Endothelial cell of umbilical vein (primary cell): ENCODE measurements around the gene SH3BP2. TPM values are rescaled to one million over a fixed set of nuclear protein-coding genes. Genes with fewer than 3 reads are reported as not detected.

Experiments used
- BruUV-seq: library from RNA; stranded (reverse); fragments of 400-500 nt; replicated peaks from 2 replicates; lab custom pipeline; 2021; lab: Mats Ljungman, UMichigan
- CTCF ChIA-PET: fragments of 300-600, 350-600 bp; sonication (Branson Sonifier 250); formaldehyde crosslinking; loops from one replicate; lab custom pipeline; 2021; ENCODE audit warnings: antibody characterized with exemption, inconsistent platforms; lab: Charles Lee
- POLR2A ChIA-PET: fragments of 300-600, 350-600 bp; sonication (Branson Sonifier 250); formaldehyde crosslinking; loops from one replicate; lab custom pipeline; 2021; ENCODE audit warnings: antibody characterized with exemption, inconsistent platforms; lab: Charles Lee
- DNase-seq: peaks from one replicate; pipeline ENCODE4 v3.0.0-alpha.2; 2011; ENCODE audit warnings: low read depth, low spot score
- FAIRE-seq: peaks from 2 replicates; lab custom pipeline; 2011; peaks lifted over from hg19 to GRCh38; lab: Jason Lieb, UNC
- H2AFZ ChIP-seq: 2 replicates; pipeline ENCODE4 v1.6.0; 2012; ENCODE audit warnings: low read depth, low read length, control low read depth, inconsistent platforms
- H3K27ac ChIP-seq: 2 replicates; pipeline ENCODE4 v1.5.1; 2011; ENCODE audit warnings: low read depth, mild to moderate bottlenecking, control low read depth, low read length, moderate library complexity; ENCODE audit not compliant: insufficient read depth
- H3K27me3 ChIP-seq, 2 experiments: 2 replicates each; pipeline versions ENCODE4 v1.6.0 to v1.6.1; 2011; ENCODE audit warnings: low read length in 2 of 2, mixed read lengths in 1 of 2; ENCODE audit not compliant: control insufficient read depth in 2 of 2, insufficient read depth in 2 of 2
- H3K36me3 ChIP-seq, 2 experiments: 2 replicates in 1 of 2; 3 replicates in 1 of 2; pipeline ENCODE4 v1.5.1; 2011; ENCODE audit warnings: low read length in 2 of 2, mild to moderate bottlenecking in 1 of 2, moderate library complexity in 1 of 2; ENCODE audit not compliant: control insufficient read depth in 2 of 2, insufficient read depth in 2 of 2; ENCODE audit errors: extremely low read depth in 1 of 2
- H3K4me1 ChIP-seq: 3 replicates; pipeline ENCODE4 v1.5.1; 2011; ENCODE audit warnings: mild to moderate bottlenecking, low read length; ENCODE audit not compliant: control insufficient read depth, insufficient read depth; ENCODE audit errors: extremely low read depth
- H3K4me2 ChIP-seq: 2 replicates; pipeline ENCODE4 v1.6.1; 2011; ENCODE audit warnings: low read length, control low read depth, mixed read lengths; ENCODE audit not compliant: insufficient read depth
- H3K4me3 ChIP-seq, 3 experiments: fragments of 200-600 bp in 1 of 3; sonication (generic), shearing (Covaris generic) in 1 of 3; replicated peaks in 1 of 3; 2 replicates each; pipeline ENCODE4 v1.5.1; 2011 to 2016; ENCODE audit warnings: control low read depth in 3 of 3, low read length in 3 of 3, mild to moderate bottlenecking in 2 of 3, inconsistent platforms in 1 of 3, low read depth in 1 of 3, moderate library complexity in 1 of 3; ENCODE audit not compliant: insufficient read depth in 1 of 3
- H3K79me2 ChIP-seq: 2 replicates; pipeline ENCODE4 v1.6.0; 2012; ENCODE audit warnings: low read length, inconsistent platforms; ENCODE audit not compliant: control insufficient read depth, insufficient read depth
- H3K9ac ChIP-seq: replicated peaks from 2 replicates; pipeline ENCODE3; 2011; ENCODE audit warnings: low read length, control low read depth; ENCODE audit not compliant: insufficient read depth; ENCODE audit errors: extremely low read depth
- H3K9me1 ChIP-seq: replicated peaks from 3 replicates; pipeline ENCODE4 v1.6.0; 2011; ENCODE audit warnings: mild to moderate bottlenecking, low read length; ENCODE audit not compliant: control insufficient read depth, insufficient read depth; ENCODE audit errors: extremely low read depth
- H3K9me3 ChIP-seq: replicated peaks from 2 replicates; pipeline ENCODE4 v1.5.1; 2012; ENCODE audit warnings: low read length, inconsistent platforms; ENCODE audit not compliant: control insufficient read depth, insufficient read depth
- H4K20me1 ChIP-seq: replicated peaks from 2 replicates; pipeline ENCODE3; 2011; ENCODE audit warnings: mild to moderate bottlenecking, low read length; ENCODE audit not compliant: control insufficient read depth, insufficient read depth; ENCODE audit errors: extremely low read depth
- EZH2 ChIP-seq: IDR thresholded peaks from 2 replicates; pipeline ENCODE4 v1.6.1; 2012; ENCODE audit warnings: borderline replicate concordance, low read depth, mild to moderate bottlenecking, moderate library complexity, low read length, inconsistent platforms; ENCODE audit not compliant: severe bottlenecking
- FOS ChIP-seq: IDR thresholded peaks from 2 replicates; pipeline ENCODE4 v1.6.1; 2011; ENCODE audit warnings: mild to moderate bottlenecking, low read length, moderate library complexity, borderline replicate concordance; ENCODE audit not compliant: insufficient read depth
- GATA2 ChIP-seq: IDR thresholded peaks from 2 replicates; pipeline ENCODE4 v1.7.0; 2011; ENCODE audit warnings: low read depth, mild to moderate bottlenecking, moderate library complexity, mixed read lengths, low read length; ENCODE audit not compliant: insufficient read length, insufficient read depth
- JUN ChIP-seq: IDR thresholded peaks from 2 replicates; pipeline ENCODE4 v1.6.1; 2011; ENCODE audit warnings: borderline replicate concordance, low read depth; ENCODE audit not compliant: insufficient read length, insufficient read depth
- MYC ChIP-seq: IDR thresholded peaks from one replicate; pipeline ENCODE4 v1.6.1; 2011; ENCODE audit warnings: mild to moderate bottlenecking, low read depth, low read length
- POLR2A ChIP-seq: IDR thresholded peaks from 2 replicates; pipeline ENCODE4 v1.6.1; 2012; ENCODE audit warnings: low read depth, mild to moderate bottlenecking, control low read depth, low read length
- POLR2AphosphoS5 ChIP-seq: IDR thresholded peaks from 2 replicates; pipeline ENCODE4 v1.6.1; 2012; ENCODE audit warnings: low read depth, mild to moderate bottlenecking, control low read depth, low read length, moderate library complexity; ENCODE audit not compliant: insufficient read depth
- dilution Hi-C: fragments of 300-500 bp; cut with MboI; formaldehyde crosslinking; loops from one replicate; pipeline ENCODE4 v1.15.0; 2019; ENCODE audit warnings: low sequenced_read_pairs; ENCODE audit not compliant: extremely low pct_ligation_motif_present
- intact Hi-C: fragments of 100-400 bp; cut with micrococcal nuclease; formaldehyde crosslinking; loops from one replicate; pipeline ENCODE4 v1.10.0; 2022
- polyA plus RNA-seq, 4 experiments: library from polyadenylated mRNA; depleted of rRNA in 3 of 4; stranded (reverse) in 3 of 4; unstranded in 1 of 4; fragments of >200 nt; gene quantifications; 2 replicates each; pipeline versions ENCODE4 v1.2.1 to v1.2.3, GENCODE V29; 2011 to 2012; ENCODE audit warnings: missing spikeins in 1 of 4
- total RNA-seq: library from RNA; stranded (reverse); gene quantifications from 2 replicates; pipeline ENCODE4 v1.2.3, GENCODE V29; 2021
- TF ChIP-seq, protein P1 (sequence below), 2 donors: IDR thresholded peaks; 1 replicate in 1 of 2; 2 replicates in 1 of 2; pipeline ENCODE4 v1.5.1; 2011; ENCODE audit warnings: low read length in 2 of 2, mild to moderate bottlenecking in 2 of 2, moderate library complexity in 2 of 2, control low read depth in 1 of 2, inconsistent platforms in 1 of 2, low read depth in 1 of 2; ENCODE audit not compliant: insufficient read depth in 1 of 2; ENCODE audit errors: extremely low read depth in 1 of 2
- TF ChIP-seq, protein P2 (sequence below): IDR thresholded peaks from 2 replicates; pipeline ENCODE4 v1.6.1; 2011; ENCODE audit not compliant: insufficient read depth, insufficient read length

SH3BP2 gene
- total and polyA plus RNA-seq, 2 donors (not counting 3 experiments of a cell fraction or from before 2014, with no cell fraction given): 69.2 to 73.9 TPM

DNA sequence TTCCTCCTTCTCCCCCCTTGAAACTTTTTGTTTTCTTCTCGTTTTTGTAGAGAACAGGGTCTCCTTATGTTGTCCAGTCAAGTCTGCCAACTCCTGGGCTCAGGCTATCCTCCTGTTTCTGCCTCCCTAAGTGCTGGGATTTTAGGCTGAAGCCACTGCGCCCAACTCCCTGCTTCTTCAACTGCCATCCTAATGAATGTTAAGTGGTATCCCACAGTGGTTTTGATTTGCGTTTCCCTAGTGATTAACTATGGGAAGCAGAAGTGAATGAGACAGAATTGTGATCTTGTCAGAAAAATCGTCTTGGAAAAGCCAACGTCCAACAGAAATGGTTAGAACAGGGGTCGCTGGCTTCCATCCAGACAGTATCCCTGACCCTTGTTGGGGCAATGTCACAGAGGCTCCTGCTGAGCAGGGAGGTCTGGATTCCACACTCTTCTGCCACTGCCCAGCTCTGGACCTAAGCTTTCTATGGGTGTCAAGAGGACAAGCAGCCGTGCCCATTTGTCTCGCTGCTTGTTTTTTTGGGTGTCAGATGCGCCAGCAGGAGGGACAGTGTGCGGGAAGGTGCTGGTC lies 49.9 kb downstream of the SH3BP2 start:
- H3K9me3 ChIP-seq: no peaks in the 10 kb centered on the region
- dilution Hi-C loops: no loop called here
- DNase-seq (peak; percentile 28), FAIRE-seq (no peak)
- H3K79me2 ChIP-seq: peaks cover 38% of the 10 kb centered on the region
- H3K36me3 ChIP-seq: no peaks in the 10 kb centered on the region
- CTCF ChIA-PET: interaction anchor here (2.1 kb wide), 1 partner anchor 79 kb away, joined by 10 read pairs; no protein-coding TSS in a partner anchor
- no peaks in the 10 kb centered on the region for H3K27me3 ChIP-seq
- peaks cover 4% of the 10 kb centered on the region for H4K20me1 ChIP-seq
- H3K9me1 ChIP-seq: no peaks in the 10 kb centered on the region
- TF ChIP-seq POLR2A (no peak), FOS (no peak), MYC (no peak), JUN (no peak), GATA2 (no peak), EZH2 (no peak), POLR2AphosphoS5 (no peak)
- TF ChIP-seq, protein P1, sequence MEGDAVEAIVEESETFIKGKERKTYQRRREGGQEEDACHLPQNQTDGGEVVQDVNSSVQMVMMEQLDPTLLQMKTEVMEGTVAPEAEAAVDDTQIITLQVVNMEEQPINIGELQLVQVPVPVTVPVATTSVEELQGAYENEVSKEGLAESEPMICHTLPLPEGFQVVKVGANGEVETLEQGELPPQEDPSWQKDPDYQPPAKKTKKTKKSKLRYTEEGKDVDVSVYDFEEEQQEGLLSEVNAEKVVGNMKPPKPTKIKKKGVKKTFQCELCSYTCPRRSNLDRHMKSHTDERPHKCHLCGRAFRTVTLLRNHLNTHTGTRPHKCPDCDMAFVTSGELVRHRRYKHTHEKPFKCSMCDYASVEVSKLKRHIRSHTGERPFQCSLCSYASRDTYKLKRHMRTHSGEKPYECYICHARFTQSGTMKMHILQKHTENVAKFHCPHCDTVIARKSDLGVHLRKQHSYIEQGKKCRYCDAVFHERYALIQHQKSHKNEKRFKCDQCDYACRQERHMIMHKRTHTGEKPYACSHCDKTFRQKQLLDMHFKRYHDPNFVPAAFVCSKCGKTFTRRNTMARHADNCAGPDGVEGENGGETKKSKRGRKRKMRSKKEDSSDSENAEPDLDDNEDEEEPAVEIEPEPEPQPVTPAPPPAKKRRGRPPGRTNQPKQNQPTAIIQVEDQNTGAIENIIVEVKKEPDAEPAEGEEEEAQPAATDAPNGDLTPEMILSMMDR (IDR thresholded peaks at IDR 0.05; ENCODE audit: extremely low read depth in 1 of 2, insufficient read depth in 1 of 2, low read depth in 1 of 2, low read length in 2 of 2): no peak
- TF ChIP-seq, protein P2, sequence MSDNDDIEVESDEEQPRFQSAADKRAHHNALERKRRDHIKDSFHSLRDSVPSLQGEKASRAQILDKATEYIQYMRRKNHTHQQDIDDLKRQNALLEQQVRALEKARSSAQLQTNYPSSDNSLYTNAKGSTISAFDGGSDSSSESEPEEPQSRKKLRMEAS: no peak
- H3K4me1 ChIP-seq: peaks cover 28% of the 10 kb centered on the region
- H3K4me2 ChIP-seq: peak overlapping the region; percentile 88
- POLR2A ChIA-PET: no interaction called here
- H3K4me3 ChIP-seq: peak overlapping the region; percentile 67 to 81 (median 70)
- BruUV-seq: no TSS peak
- peak overlapping the region; percentile 87 for H3K9ac ChIP-seq
- no peak overlapping the region for H3K27ac ChIP-seq
- H2AFZ ChIP-seq: peak overlapping the region; percentile 90
- intact Hi-C loops: loop anchor here (1.0 to 5.0 kb wide), 2 partner anchors 24 to 90 kb away; no protein-coding TSS in a partner anchor
